Neuronal stem cell (in vitro differentiated cells): ENCODE data around the gene SHISA9.

Experiments used
- DNase-seq: peaks from one replicate; pipeline ENCODE4 v3.0.0-alpha.2; 2013; ENCODE audit warnings: low spot score
- H2AFZ ChIP-seq: one replicate; pipeline ENCODE4 v1.6.1; 2013; ENCODE audit warnings: mild to moderate bottlenecking, low read length, inconsistent platforms
- H2AK5ac ChIP-seq: 2 replicates; pipeline ENCODE4 v1.6.1; 2013; ENCODE audit warnings: low read depth, mild to moderate bottlenecking, inconsistent platforms, low read length, moderate library complexity, mixed read lengths
- H2BK120ac ChIP-seq: 2 replicates; pipeline ENCODE4 v1.6.1; 2013; ENCODE audit warnings: low read depth, mild to moderate bottlenecking, inconsistent platforms, low read length, moderate library complexity, mixed read lengths
- H2BK12ac ChIP-seq: one replicate; pipeline ENCODE4 v1.6.1; 2013; ENCODE audit warnings: low read length, inconsistent platforms
- H2BK15ac ChIP-seq: 2 replicates; pipeline ENCODE4 v1.6.1; 2013; ENCODE audit warnings: mild to moderate bottlenecking, low read length, inconsistent platforms, mixed read lengths
- H2BK5ac ChIP-seq: one replicate; pipeline ENCODE4 v1.6.1; 2013; ENCODE audit warnings: inconsistent platforms, mild to moderate bottlenecking, low read length, moderate library complexity
- H3K14ac ChIP-seq: one replicate; pipeline ENCODE4 v1.6.1; 2013; ENCODE audit warnings: low read length, inconsistent platforms
- H3K18ac ChIP-seq: 2 replicates; pipeline ENCODE4 v1.6.1; 2013; ENCODE audit warnings: low read length, inconsistent platforms
- H3K23ac ChIP-seq: 2 replicates; pipeline ENCODE4 v1.6.1; 2013; ENCODE audit warnings: low read depth, mild to moderate bottlenecking, mixed read lengths, low read length, inconsistent platforms; ENCODE audit not compliant: poor library complexity
- H3K27ac ChIP-seq: replicated peaks from 3 replicates; pipeline ENCODE4 v1.5.1; 2013; ENCODE audit warnings: low read length, inconsistent platforms
- H3K27me3 ChIP-seq, 3 experiments: 2 replicates each; pipeline ENCODE4 v1.6.1; 2013; ENCODE audit warnings: low read length in 3 of 3, mild to moderate bottlenecking in 2 of 3, inconsistent platforms in 1 of 3, low read depth in 1 of 3, mixed read lengths in 1 of 3, moderate library complexity in 1 of 3; ENCODE audit not compliant: control insufficient read depth in 3 of 3, insufficient read depth in 3 of 3
- H3K36me3 ChIP-seq, 2 donors: replicated peaks in 1 of 2; 2 replicates each; pipeline ENCODE4 v1.6.1; 2013; ENCODE audit warnings: low read length in 2 of 2; ENCODE audit not compliant: control insufficient read depth in 2 of 2, insufficient read depth in 2 of 2
- H3K4ac ChIP-seq: 2 replicates; pipeline ENCODE4 v1.6.1; 2013; ENCODE audit warnings: inconsistent platforms, mild to moderate bottlenecking, low read length, moderate library complexity
- H3K4me1 ChIP-seq, 2 donors: 1 replicate in 1 of 2; 2 replicates in 1 of 2; pipeline ENCODE4 v1.6.1; 2013; ENCODE audit warnings: low read length in 2 of 2, low read depth in 1 of 2; ENCODE audit not compliant: control insufficient read depth in 2 of 2, insufficient read depth in 1 of 2
- H3K4me2 ChIP-seq: one replicate; pipeline ENCODE4 v1.6.1; 2013; ENCODE audit warnings: mild to moderate bottlenecking, low read length, inconsistent platforms; ENCODE audit not compliant: insufficient read depth, poor library complexity, severe bottlenecking
- H3K4me3 ChIP-seq, 2 donors: 2 replicates each; pipeline ENCODE4 v1.5.1; 2013; ENCODE audit warnings: low read length in 2 of 2, mild to moderate bottlenecking in 2 of 2, inconsistent platforms in 1 of 2, moderate library complexity in 1 of 2
- H3K79me1 ChIP-seq: one replicate; pipeline ENCODE4 v1.6.1; 2013; ENCODE audit warnings: low read depth, mild to moderate bottlenecking, inconsistent platforms, low read length, moderate library complexity
- H3K9ac ChIP-seq: one replicate; pipeline ENCODE4 v1.6.1; 2013; ENCODE audit warnings: mild to moderate bottlenecking, low read depth, low read length, inconsistent platforms; ENCODE audit not compliant: poor library complexity
- H3K9me3 ChIP-seq, 2 donors: replicated peaks in 1 of 2; 2 replicates each; pipeline versions ENCODE3 to v1.6.1; 2013; ENCODE audit warnings: low read length in 2 of 2, mild to moderate bottlenecking in 2 of 2, inconsistent platforms in 1 of 2, low read depth in 1 of 2, mixed read lengths in 1 of 2, moderate library complexity in 1 of 2; ENCODE audit not compliant: control insufficient read depth in 2 of 2, insufficient read depth in 1 of 2
- H4K8ac ChIP-seq: one replicate; pipeline ENCODE4 v1.6.1; 2013; ENCODE audit warnings: low read depth, mild to moderate bottlenecking, inconsistent platforms, low read length, moderate library complexity
- H4K91ac ChIP-seq: one replicate; pipeline ENCODE4 v1.6.1; 2013; ENCODE audit warnings: low read length, low read depth, mild to moderate bottlenecking, inconsistent platforms; ENCODE audit not compliant: poor library complexity
- WGBS, 2 donors: extraction: QIAGEN DNeasy Blood & Tissue Kit; methylation state at CpG; one replicate each; pipeline ENCODE4 v1.1.7; 2013; ENCODE audit warnings: missing lambda C conversion rate in 2 of 2, mixed read lengths in 1 of 2; ENCODE audit not compliant: insufficient read length in 2 of 2, insufficient replicate concordance in 1 of 2; ENCODE audit errors: extremely low coverage in 2 of 2; 5-methylcytosine and 5-hydroxymethylcytosine counted together

SHISA9 gene

GRCh38 chr16:13245713-13246377 lies 344.4 kb downstream of the SHISA9 start:
- Histone ChIP-seq H3K36me3 (no peaks in the 10 kb centered on the region), H3K14ac (no peak overlapping the region), H3K79me1 (no peaks in the 10 kb centered on the region), H2BK120ac (no peak overlapping the region), H3K9ac (no peak overlapping the region), H3K4me3 (no peak overlapping the region), H3K23ac (no peak overlapping the region), H4K91ac (no peak overlapping the region), H3K9me3 (no peaks in the 10 kb centered on the region), H2BK5ac (no peak overlapping the region), H3K4ac (no peak overlapping the region), H3K27ac (no peak overlapping the region), H2AK5ac (no peak overlapping the region), H3K4me2 (no peak overlapping the region), H3K4me1 (no peaks in the 10 kb centered on the region), H2BK15ac (no peak overlapping the region), H2BK12ac (no peak overlapping the region), H4K8ac (no peak overlapping the region), H2AFZ (no peak overlapping the region), H3K27me3 (no peaks in the 10 kb centered on the region), H3K18ac (no peak overlapping the region)
- WGBS, 2 donors = no CpG with 5 or more reads among the region's 6 CpGs
- DNase-seq = no peak

GRCh38 chr16:13254998-13255614 lies 353.7 kb downstream of the SHISA9 start:
- no peak overlapping the region for H2BK5ac ChIP-seq
- no peak overlapping the region for H2AK5ac ChIP-seq
- no peaks in the 10 kb centered on the region for H3K4me1 ChIP-seq
- H2BK120ac ChIP-seq = no peak overlapping the region
- H4K91ac ChIP-seq = no peak overlapping the region
- H2BK15ac ChIP-seq = no peak overlapping the region
- H3K79me1 ChIP-seq = no peaks in the 10 kb centered on the region
- no peak overlapping the region for H3K18ac ChIP-seq
- H2AFZ ChIP-seq = no peak overlapping the region
- no peak overlapping the region for H3K4me3 ChIP-seq
- no peak overlapping the region for H3K14ac ChIP-seq
- peaks cover 0 to 2% of the 10 kb centered on the region in 2 donors for H3K9me3 ChIP-seq
- no peak overlapping the region for H2BK12ac ChIP-seq
- WGBS, 2 donors = no CpG with 5 or more reads among the region's 1 CpG
- no peak overlapping the region for H3K4ac ChIP-seq
- no peaks in the 10 kb centered on the region for H3K36me3 ChIP-seq
- no peaks in the 10 kb centered on the region for H3K27me3 ChIP-seq
- no peak overlapping the region for H3K9ac ChIP-seq
- DNase-seq = no peak
- H3K4me2 ChIP-seq = no peak overlapping the region
- no peak overlapping the region for H4K8ac ChIP-seq
- H3K23ac ChIP-seq = no peak overlapping the region
- no peak overlapping the region for H3K27ac ChIP-seq

- Histone ChIP-seq H2BK12ac (no peak overlapping the region), H3K9ac (no peak overlapping the region), H3K23ac (no peak overlapping the region), H4K91ac (no peak overlapping the region), H3K36me3 (no peaks in the 10 kb centered on the region), H3K14ac (no peak overlapping the region), H2AFZ (no peak overlapping the region), H3K9me3 (peaks cover 0 to 2% of the 10 kb centered on the region in 2 donors), H2BK5ac (no peak overlapping the region), H3K4me3 (no peak overlapping the region), H3K18ac (no peak overlapping the region), H2BK120ac (no peak overlapping the region), H2BK15ac (no peak overlapping the region), H3K4me1 (no peaks in the 10 kb centered on the region), H3K4ac (no peak overlapping the region), H2AK5ac (no peak overlapping the region), H3K27me3 (no peaks in the 10 kb centered on the region), H4K8ac (no peak overlapping the region), H3K79me1 (no peaks in the 10 kb centered on the region), H3K4me2 (no peak overlapping the region), H3K27ac (no peak overlapping the region)
- WGBS, 2 donors = no CpG with 5 or more reads among the region's 3 CpGs
- DNase-seq = no peak
These were observed 361.1 kb downstream of the SHISA9 start for GRCh38 chr16:13262270-13263090.
